H1 (cell line): ENCODE data around the gene GRIN3A. TPM values are rescaled to one million over a fixed set of nuclear protein-coding genes. Genes with fewer than 3 reads are reported as not detected.
A peak's percentile ranks its signal among the peaks of the same experiment; 100 is the strongest.

Source experiments
- CEBPB ChIP-seq: IDR thresholded peaks from 2 replicates; pipeline ENCODE4 v1.6.1; 2012; ENCODE audit warnings: low read depth, low read length
- POLR2AphosphoS5 ChIP-seq: IDR thresholded peaks from 2 replicates; pipeline ENCODE4 v1.6.1; 2011; ENCODE audit warnings: low read depth, low read length
- polyA plus RNA-seq, 7 experiments: library from polyadenylated mRNA; depleted of rRNA in 3 of 7; stranded (reverse) in 5 of 7; unstranded in 2 of 7; fragments of >200 nt in 5 of 7; fragments of 200-250 nt in 2 of 7; gene quantifications; 1 replicate in 5 of 7; 2 replicates in 1 of 7; 4 replicates in 1 of 7; pipeline versions ENCODE4 v1.2.1 to v1.2.3, GENCODE V29; 2011 to 2013; ENCODE audit warnings: missing spikeins in 2 of 7, mixed read lengths in 2 of 7
- total RNA-seq: library from RNA; stranded (reverse); fragmentation: NEBNext Ultra II Directional; extraction: Animal tissue kit (Norgen Biotek cat#: 25700); gene quantifications from 2 replicates; pipeline ENCODE4 v1.2.1, GENCODE V29; 2021
- TF ChIP-seq, protein P1 (sequence below): fragments of 300-600 bp; sonication (generic); IDR thresholded peaks from 2 replicates; pipeline ENCODE4 v1.7.1; 2012; ENCODE audit warnings: low read length, moderate library complexity, mild to moderate bottlenecking, inconsistent platforms; ENCODE audit not compliant: insufficient replicate concordance

GRIN3A gene
- total and polyA plus RNA-seq, 2 of the 8 experiments (the other 6 are each of a cell fraction or from before 2014, with no cell fraction given), result 0.04 TPM; not detected in 1

DNA sequence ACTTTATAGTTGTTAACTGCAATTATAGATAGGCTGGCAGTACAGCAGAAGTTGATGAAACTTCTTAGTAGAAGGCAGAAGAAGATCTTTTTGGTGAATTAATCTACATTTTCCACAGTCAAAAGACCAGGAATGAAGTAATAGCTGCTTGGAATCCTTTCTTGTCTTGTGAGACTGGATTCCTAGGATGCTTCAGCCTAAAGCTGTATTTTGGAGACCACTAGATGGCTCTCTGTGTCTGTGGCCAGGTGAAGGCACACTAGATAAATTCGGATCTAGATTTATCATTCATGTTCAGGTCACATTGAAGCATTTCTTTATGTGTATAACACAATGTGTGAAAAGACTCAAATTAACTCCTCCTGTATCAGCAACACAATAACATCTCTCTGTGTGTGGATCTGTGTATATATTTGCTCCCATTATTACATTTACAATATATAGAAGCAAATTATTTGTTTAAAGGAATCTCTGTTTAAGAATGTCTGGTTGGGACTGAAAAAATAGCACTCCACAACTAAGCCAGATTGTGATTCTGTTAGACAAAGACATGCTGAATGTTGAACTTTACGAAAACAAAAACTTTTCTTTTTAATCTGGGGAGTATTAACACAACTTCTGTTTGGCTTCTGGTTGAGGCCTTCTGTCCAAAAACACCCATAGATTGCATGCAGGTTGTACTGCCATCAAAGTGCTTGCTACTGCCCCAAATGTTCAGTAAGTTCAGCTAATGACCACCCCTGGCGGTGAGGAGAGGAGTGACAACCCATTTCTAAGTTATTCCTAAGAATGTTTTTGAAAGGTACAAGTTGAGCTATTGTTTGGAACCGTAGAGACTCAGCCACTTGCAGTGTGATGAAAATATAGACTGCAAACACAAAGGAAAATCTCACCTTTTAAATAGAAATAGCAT lies 10.6 kb downstream of the GRIN3A start (continued):
- TF ChIP-seq, protein P1, sequence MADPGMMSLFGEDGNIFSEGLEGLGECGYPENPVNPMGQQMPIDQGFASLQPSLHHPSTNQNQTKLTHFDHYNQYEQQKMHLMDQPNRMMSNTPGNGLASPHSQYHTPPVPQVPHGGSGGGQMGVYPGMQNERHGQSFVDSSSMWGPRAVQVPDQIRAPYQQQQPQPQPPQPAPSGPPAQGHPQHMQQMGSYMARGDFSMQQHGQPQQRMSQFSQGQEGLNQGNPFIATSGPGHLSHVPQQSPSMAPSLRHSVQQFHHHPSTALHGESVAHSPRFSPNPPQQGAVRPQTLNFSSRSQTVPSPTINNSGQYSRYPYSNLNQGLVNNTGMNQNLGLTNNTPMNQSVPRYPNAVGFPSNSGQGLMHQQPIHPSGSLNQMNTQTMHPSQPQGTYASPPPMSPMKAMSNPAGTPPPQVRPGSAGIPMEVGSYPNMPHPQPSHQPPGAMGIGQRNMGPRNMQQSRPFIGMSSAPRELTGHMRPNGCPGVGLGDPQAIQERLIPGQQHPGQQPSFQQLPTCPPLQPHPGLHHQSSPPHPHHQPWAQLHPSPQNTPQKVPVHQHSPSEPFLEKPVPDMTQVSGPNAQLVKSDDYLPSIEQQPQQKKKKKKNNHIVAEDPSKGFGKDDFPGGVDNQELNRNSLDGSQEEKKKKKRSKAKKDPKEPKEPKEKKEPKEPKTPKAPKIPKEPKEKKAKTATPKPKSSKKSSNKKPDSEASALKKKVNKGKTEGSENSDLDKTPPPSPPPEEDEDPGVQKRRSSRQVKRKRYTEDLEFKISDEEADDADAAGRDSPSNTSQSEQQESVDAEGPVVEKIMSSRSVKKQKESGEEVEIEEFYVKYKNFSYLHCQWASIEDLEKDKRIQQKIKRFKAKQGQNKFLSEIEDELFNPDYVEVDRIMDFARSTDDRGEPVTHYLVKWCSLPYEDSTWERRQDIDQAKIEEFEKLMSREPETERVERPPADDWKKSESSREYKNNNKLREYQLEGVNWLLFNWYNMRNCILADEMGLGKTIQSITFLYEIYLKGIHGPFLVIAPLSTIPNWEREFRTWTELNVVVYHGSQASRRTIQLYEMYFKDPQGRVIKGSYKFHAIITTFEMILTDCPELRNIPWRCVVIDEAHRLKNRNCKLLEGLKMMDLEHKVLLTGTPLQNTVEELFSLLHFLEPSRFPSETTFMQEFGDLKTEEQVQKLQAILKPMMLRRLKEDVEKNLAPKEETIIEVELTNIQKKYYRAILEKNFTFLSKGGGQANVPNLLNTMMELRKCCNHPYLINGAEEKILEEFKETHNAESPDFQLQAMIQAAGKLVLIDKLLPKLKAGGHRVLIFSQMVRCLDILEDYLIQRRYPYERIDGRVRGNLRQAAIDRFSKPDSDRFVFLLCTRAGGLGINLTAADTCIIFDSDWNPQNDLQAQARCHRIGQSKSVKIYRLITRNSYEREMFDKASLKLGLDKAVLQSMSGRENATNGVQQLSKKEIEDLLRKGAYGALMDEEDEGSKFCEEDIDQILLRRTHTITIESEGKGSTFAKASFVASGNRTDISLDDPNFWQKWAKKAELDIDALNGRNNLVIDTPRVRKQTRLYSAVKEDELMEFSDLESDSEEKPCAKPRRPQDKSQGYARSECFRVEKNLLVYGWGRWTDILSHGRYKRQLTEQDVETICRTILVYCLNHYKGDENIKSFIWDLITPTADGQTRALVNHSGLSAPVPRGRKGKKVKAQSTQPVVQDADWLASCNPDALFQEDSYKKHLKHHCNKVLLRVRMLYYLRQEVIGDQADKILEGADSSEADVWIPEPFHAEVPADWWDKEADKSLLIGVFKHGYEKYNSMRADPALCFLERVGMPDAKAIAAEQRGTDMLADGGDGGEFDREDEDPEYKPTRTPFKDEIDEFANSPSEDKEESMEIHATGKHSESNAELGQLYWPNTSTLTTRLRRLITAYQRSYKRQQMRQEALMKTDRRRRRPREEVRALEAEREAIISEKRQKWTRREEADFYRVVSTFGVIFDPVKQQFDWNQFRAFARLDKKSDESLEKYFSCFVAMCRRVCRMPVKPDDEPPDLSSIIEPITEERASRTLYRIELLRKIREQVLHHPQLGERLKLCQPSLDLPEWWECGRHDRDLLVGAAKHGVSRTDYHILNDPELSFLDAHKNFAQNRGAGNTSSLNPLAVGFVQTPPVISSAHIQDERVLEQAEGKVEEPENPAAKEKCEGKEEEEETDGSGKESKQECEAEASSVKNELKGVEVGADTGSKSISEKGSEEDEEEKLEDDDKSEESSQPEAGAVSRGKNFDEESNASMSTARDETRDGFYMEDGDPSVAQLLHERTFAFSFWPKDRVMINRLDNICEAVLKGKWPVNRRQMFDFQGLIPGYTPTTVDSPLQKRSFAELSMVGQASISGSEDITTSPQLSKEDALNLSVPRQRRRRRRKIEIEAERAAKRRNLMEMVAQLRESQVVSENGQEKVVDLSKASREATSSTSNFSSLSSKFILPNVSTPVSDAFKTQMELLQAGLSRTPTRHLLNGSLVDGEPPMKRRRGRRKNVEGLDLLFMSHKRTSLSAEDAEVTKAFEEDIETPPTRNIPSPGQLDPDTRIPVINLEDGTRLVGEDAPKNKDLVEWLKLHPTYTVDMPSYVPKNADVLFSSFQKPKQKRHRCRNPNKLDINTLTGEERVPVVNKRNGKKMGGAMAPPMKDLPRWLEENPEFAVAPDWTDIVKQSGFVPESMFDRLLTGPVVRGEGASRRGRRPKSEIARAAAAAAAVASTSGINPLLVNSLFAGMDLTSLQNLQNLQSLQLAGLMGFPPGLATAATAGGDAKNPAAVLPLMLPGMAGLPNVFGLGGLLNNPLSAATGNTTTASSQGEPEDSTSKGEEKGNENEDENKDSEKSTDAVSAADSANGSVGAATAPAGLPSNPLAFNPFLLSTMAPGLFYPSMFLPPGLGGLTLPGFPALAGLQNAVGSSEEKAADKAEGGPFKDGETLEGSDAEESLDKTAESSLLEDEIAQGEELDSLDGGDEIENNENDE, result peak; percentile 26
- peak; percentile 62; the same call in 1 of the 2 replicates for TF ChIP-seq CEBPB
- TF ChIP-seq POLR2AphosphoS5, result no peak
- TF ChIP-seq, all 59 proteins: peak for 5
